Activated B cell treated with CpG ODN at 0.5 μM for 24 hours (primary cell): ENCODE data around the gene ANKRD28. TPM values are rescaled to one million over a fixed set of nuclear protein-coding genes. Genes with fewer than 3 reads are reported as not detected.
"Not testable (repeated sequence)": the region's sequence is repeated elsewhere in the genome, so short reads cannot be mapped to it uniquely, and the experiment has no call there.

ENCODE experiments used
- ATAC-seq: fragments of 200-7000 bp; cut with Tn5 transposase; one replicate; pipeline ENCODE4 v1.10.0; 2021; ENCODE audit warnings: low read depth, mild to moderate bottlenecking, moderate library complexity
- CTCF ChIA-PET: fragments of 350-600 bp; sonication (Branson Sonifier 250); formaldehyde crosslinking; loops from one replicate; lab custom pipeline; 2021; ENCODE audit warnings: antibody characterized with exemption; lab: Charles Lee
- POLR2A ChIA-PET: fragments of 350-600 bp; sonication (Branson Sonifier 250); formaldehyde crosslinking; loops from one replicate; lab custom pipeline; 2021; ENCODE audit warnings: antibody characterized with exemption; lab: Charles Lee
- DNase-seq: peaks from one replicate; pipeline ENCODE4 v3.0.0; 2022
- H3K27ac Mint-ChIP-seq: one replicate; pipeline ENCODE4 v1.8.0; 2020; ENCODE audit warnings: mixed read lengths
- H3K27me3 Mint-ChIP-seq: one replicate; pipeline ENCODE4 v1.8.0; 2021; ENCODE audit warnings: mixed read lengths
- H3K36me3 Mint-ChIP-seq: one replicate; pipeline ENCODE4 v1.8.0; 2021; ENCODE audit warnings: low read depth, mixed read lengths
- H3K4me1 Mint-ChIP-seq: one replicate; pipeline ENCODE4 v1.8.0; 2021; ENCODE audit warnings: mixed read lengths
- H3K4me3 Mint-ChIP-seq: one replicate; pipeline ENCODE4 v1.8.0; 2020; ENCODE audit warnings: mild to moderate bottlenecking, mixed read lengths
- H3K9me3 Mint-ChIP-seq: one replicate; pipeline ENCODE4 v1.8.0; 2020; ENCODE audit warnings: mixed read lengths
- CTCF ChIP-seq: fragments of 200-600 bp; IDR thresholded peaks from one replicate; pipeline ENCODE4 v1.8.0; 2022; ENCODE audit warnings: antibody characterized with exemption, mild to moderate bottlenecking
- intact Hi-C: fragments of 100-400 bp; cut with micrococcal nuclease; formaldehyde crosslinking; loops from one replicate; pipeline ENCODE4 v1.15.1; 2024
- total RNA-seq: library from RNA; stranded (reverse); gene quantifications from 2 replicates; pipeline ENCODE4 v1.2.3, GENCODE V29; 2022

ANKRD28 gene
- total RNA-seq, 1 donor from 2014 or later = 29.9 TPM

GRCh38 chr3:15820911-15821310 is 23.1 kb upstream of the ANKRD28 start:
- Mint-ChIP-seq H3K4me3 (no peak overlapping the region), H3K27me3 (no peaks in the 10 kb centered on the region), H3K27ac (no peak overlapping the region), H3K9me3 (no peaks in the 10 kb centered on the region), H3K4me1 (peaks cover 40% of the 10 kb centered on the region), H3K36me3 (peaks cover 2% of the 10 kb centered on the region)
- no peak for DNase-seq
- ChIA-PET CTCF (no interaction called here), POLR2A (no interaction called here)
- ATAC-seq = no peak
- TF ChIP-seq CTCF = no peak
- intact Hi-C loops = no loop called here

GRCh38 chr3:15819576-15819975 is 21.8 kb upstream of the ANKRD28 start:
- H3K4me1 Mint-ChIP-seq = peaks cover 40% of the 10 kb centered on the region
- intact Hi-C loops = loop anchor here (5.0 to 10.0 kb wide), 3 partner anchors 228 to 443 kb away; partner anchors contain the start of genes DPH3, EAF1 and METTL6
- no peak overlapping the region for H3K27ac Mint-ChIP-seq
- H3K36me3 Mint-ChIP-seq = peaks cover 2% of the 10 kb centered on the region
- ChIA-PET POLR2A (no interaction called here), CTCF (no interaction called here)
- no peaks in the 10 kb centered on the region for H3K9me3 Mint-ChIP-seq
- ATAC-seq (no peak), DNase-seq (no peak)
- TF ChIP-seq CTCF = no peak
- no peak overlapping the region for H3K4me3 Mint-ChIP-seq
- H3K27me3 Mint-ChIP-seq = no peaks in the 10 kb centered on the region

GRCh38 chr3:15819043-15819442 is 21.3 kb upstream of the ANKRD28 start:
- ATAC-seq (no peak), DNase-seq (no peak)
- no peaks in the 10 kb centered on the region for H3K9me3 Mint-ChIP-seq
- ChIA-PET CTCF (no interaction called here), POLR2A (no interaction called here)
- no peak overlapping the region for H3K4me3 Mint-ChIP-seq
- H3K4me1 Mint-ChIP-seq = peaks cover 40% of the 10 kb centered on the region
- TF ChIP-seq CTCF = no peak
- no peaks in the 10 kb centered on the region for H3K27me3 Mint-ChIP-seq
- H3K27ac Mint-ChIP-seq = no peak overlapping the region
- peaks cover 2% of the 10 kb centered on the region for H3K36me3 Mint-ChIP-seq
- intact Hi-C loops = loop anchor here (5.0 to 10.0 kb wide), 3 partner anchors 228 to 443 kb away; partner anchors contain the start of genes DPH3, EAF1 and METTL6

GRCh38 chr3:15815696-15816095 is 17.9 kb upstream of the ANKRD28 start:
- CTCF ChIA-PET = interaction anchor here (1.6 to 1.8 kb wide), 2 partner anchors 363 to 430 kb away, joined by 4 to 6 read pairs; no protein-coding TSS in a partner anchor
- no peaks in the 10 kb centered on the region for H3K27me3 Mint-ChIP-seq
- H3K4me1 Mint-ChIP-seq = peaks cover 28% of the 10 kb centered on the region
- H3K9me3 Mint-ChIP-seq = no peaks in the 10 kb centered on the region
- no peak overlapping the region for H3K27ac Mint-ChIP-seq
- no peak for ATAC-seq
- intact Hi-C loops = loop anchor here (1.0 to 10.0 kb wide), 5 partner anchors 43 to 447 kb away; partner anchors contain the start of genes DPH3, EAF1 and METTL6
- POLR2A ChIA-PET = interaction anchor here (0.6 kb wide), 1 partner anchor 452 kb away, joined by 10 read pairs; no protein-coding TSS in a partner anchor
- no peak overlapping the region for H3K4me3 Mint-ChIP-seq
- DNase-seq = no peak
- no peaks in the 10 kb centered on the region for H3K36me3 Mint-ChIP-seq
- TF ChIP-seq CTCF = no peak

GRCh38 chr3:15813079-15813478 is 15.3 kb upstream of the ANKRD28 start:
- DNase-seq, ATAC-seq, H3K9me3 Mint-ChIP-seq, H3K4me3 Mint-ChIP-seq, H3K36me3 Mint-ChIP-seq, H3K27ac Mint-ChIP-seq, H3K27me3 Mint-ChIP-seq: not testable (repeated sequence)
- CTCF ChIA-PET = interaction anchor here (0.7 to 2.4 kb wide), 6 partner anchors 163 to 609 kb away, joined by 3 to 14 read pairs (median 5); no protein-coding TSS in a partner anchor
- intact Hi-C loops = loop anchor here (2.0 to 10.0 kb wide), 3 partner anchors 18 to 388 kb away; partner anchors contain the start of genes EAF1 and METTL6
- peaks cover 23% of the 10 kb centered on the region for H3K4me1 Mint-ChIP-seq
- POLR2A ChIA-PET = interaction anchor here (0.6 kb wide), 1 partner anchor 220 kb away, joined by 3 read pairs; no protein-coding TSS in a partner anchor
